Heart left ventricle (tissue), 16 donors: Measurements from ENCODE around the gene PTPN7. TPM values are rescaled to one million over a fixed set of nuclear protein-coding genes. Genes with fewer than 3 reads are reported as not detected.

Source experiments
- ATAC-seq, 4 donors: fragments of 200-7000 bp; cut with Tn5 transposase; one replicate each; pipeline ENCODE4 v1.9.1; 2020 to 2022; ENCODE audit warnings: moderate library complexity in 4 of 4, mild to moderate bottlenecking in 3 of 4, moderate number of reproducible peaks in 1 of 4
- DNase-seq, 5 donors: peaks; one replicate each; pipeline ENCODE4 v3.0.0-alpha.2; 2020
- H3K27ac ChIP-seq, 12 donors: fragments of 200-600 bp; sonication (generic) in 4 of 12; one replicate each; pipeline versions ENCODE4 v1.5.0 to v1.8.0; 2016 to 2022; ENCODE audit warnings: mild to moderate bottlenecking in 2 of 12
- H3K27me3 ChIP-seq, 9 donors: fragments of 200-600 bp; sonication (generic) in 2 of 9; one replicate each; pipeline versions ENCODE4 v1.5.1 to v1.8.0; 2016 to 2022; ENCODE audit warnings: mild to moderate bottlenecking in 3 of 9
- H3K36me3 ChIP-seq, 9 donors: fragments of 200-600 bp; sonication (generic) in 2 of 9; one replicate each; pipeline versions ENCODE4 v1.5.0 to v1.8.0; 2018 to 2022; ENCODE audit warnings: mild to moderate bottlenecking in 2 of 9
- H3K4me1 ChIP-seq, 12 donors: fragments of 200-600 bp; sonication (generic) in 4 of 12; one replicate each; pipeline versions ENCODE4 v1.5.0 to v1.8.0; 2016 to 2022; ENCODE audit warnings: mild to moderate bottlenecking in 3 of 12
- H3K4me3 ChIP-seq, 12 donors: fragments of 200-600 bp; sonication (generic) in 4 of 12; one replicate each; pipeline versions ENCODE4 v1.5.0 to v1.8.0; 2017 to 2022; ENCODE audit warnings: mild to moderate bottlenecking in 9 of 12, moderate library complexity in 4 of 12
- H3K9me3 ChIP-seq, 12 donors: fragments of 200-600 bp; sonication (generic) in 4 of 12; one replicate each; pipeline versions ENCODE4 v1.5.0 to v1.8.0; 2016 to 2022; ENCODE audit warnings: mild to moderate bottlenecking in 1 of 12
- CTCF ChIP-seq, 12 donors: fragments of 200-600 bp; sonication (generic) in 4 of 12; IDR thresholded peaks; one replicate each; pipeline versions ENCODE4 v1.5.0 to v1.8.0; 2018 to 2022; ENCODE audit warnings: antibody characterized with exemption in 12 of 12, mild to moderate bottlenecking in 5 of 12
- POLR2A ChIP-seq, 2 donors: fragments of 450-650 bp; IDR thresholded peaks; one replicate each; pipeline ENCODE4 v1.6.1; 2017; ENCODE audit warnings: antibody characterized with exemption in 2 of 2, mild to moderate bottlenecking in 2 of 2, moderate library complexity in 2 of 2
- WGBS, 4 donors: extraction: QIAGEN DNeasy Blood & Tissue Kit in 2 of 4; methylation state at CpG; one replicate each; pipeline versions ENCODE4 v1.1.5 to v1.1.7; 2013 to 2018; 5-methylcytosine and 5-hydroxymethylcytosine counted together
- intact Hi-C, 10 donors: fragments of 100-400 bp; cut with DNase I; formaldehyde crosslinking; loops; one replicate each; pipeline versions ENCODE4 v1.11.1 to v1.14.2; 2022
- polyA plus RNA-seq, 2 donors: library from polyadenylated mRNA; stranded (reverse); fragments of 200-250 nt; gene quantifications; one replicate each; pipeline ENCODE4 v1.2.3, GENCODE V29; 2013
- total RNA-seq, 9 donors: library from RNA; depleted of rRNA in 2 of 9; stranded (reverse); fragments of >200 nt in 2 of 9; fragmentation: NEBNext Ultra II Directional in 3 of 9; extraction: Animal tissue kit (Norgen Biotek cat#: 25700) in 3 of 9; gene quantifications; one replicate each; pipeline versions ENCODE4 v1.1.0 to v1.2.4, GENCODE V29; 2016 to 2023
- donor health status: ischemic (EF 13 %, LVEDD 7.1; RV severe dilation, severe dysfunction).
- donor health status: healthy with polysubstance abuse.
- donor health status: DM: no; HTN: yes; CAD: no.
- donor health status: DM: no; HTN: no; CAD: no.
- donor health status: ischemic (EF 25% LVEDD 6.9; RV normal size, moderate dysfunction).
- donor health status: ischemic (EF 25% LVEDD 5.7; RV mildly dilated, moderate dysfunction).
- donor health status: healthy.
- donor health status: DM: yes; HTN: yes; CAD: no.
- donor health status: ischemic (EF 35%, LVEDD 5.7; RV mildly dilated, moderate dysfunction).
- donor health status: nonischemic (EF 11% LVEDD 7.7; RV severe dilation, severe dysfunction).
- donor health status: DM: yes; HTN: yes; CAD: no.
- donor health status: PGD.
- donor health status: ischemic (EF 29% LVEDD 5.4; RV normal size, mild dysfunction).
- donor health status: nonischemic (EF 23%, LVEDD 6.1; RV moderate dilation, normal function).

PTPN7 gene
- total and polyA plus RNA-seq, 11 donors = 0.19 to 10.3 (median 0.55) TPM; not detected in 1

- TF ChIP-seq CTCF (IDR thresholded peaks at IDR 0.05) (no peak), POLR2A (IDR thresholded peaks at IDR 0.05) (no peak)
- Histone ChIP-seq H3K4me3 (no peak overlapping the region), H3K27me3 (no peaks in the 10 kb centered on the region), H3K9me3 (no peaks in the 10 kb centered on the region), H3K4me1 (peaks cover 4 to 30% (median 19%) of the 10 kb centered on the region in 12 donors), H3K36me3 (peaks cover 0 to 68% (median 51%) of the 10 kb centered on the region in 9 donors), H3K27ac (peak overlapping the region in 4 of 12 donors; percentile 19 to 83 (median 78))
- DNase-seq (no peak), ATAC-seq (no peak)
- 78 to 90% (median 84%) methylated on average over 8 of the region's 8 CpGs for WGBS, 4 donors
- intact Hi-C loops = loop anchor here in 3 of 10 donors (10.0 kb wide), 1 partner anchor 239 kb away; no protein-coding TSS in a partner anchor
Measured at GRCh38 chr1:202133496-202133895, 26.9 kb downstream of the PTPN7 start.

- peaks cover 0 to 64% (median 50%) of the 10 kb centered on the region in 9 donors for H3K36me3 ChIP-seq
- peak overlapping the region; percentile 15 to 83 (median 79) for H3K27ac ChIP-seq
- no peak for TF ChIP-seq CTCF (IDR thresholded peaks at IDR 0.05)
- no peak for TF ChIP-seq POLR2A (IDR thresholded peaks at IDR 0.05)
- peak overlapping the region in 5 of 12 donors; percentile 5 to 32 (median 29) for H3K4me3 ChIP-seq
- DNase-seq (peak in 2 of 5 donors; percentile 8 to 40), ATAC-seq (peak; percentile 1 to 30 (median 8))
- H3K9me3 ChIP-seq = no peaks in the 10 kb centered on the region
- WGBS, 4 donors = 69 to 91% (median 85%) methylated on average over 11 to 14 of the region's 14 CpGs
- intact Hi-C loops = loop anchor here in 3 of 10 donors (10.0 kb wide), 1 partner anchor 238 kb away; no protein-coding TSS in a partner anchor
- H3K4me1 ChIP-seq = peaks cover 4 to 30% (median 19%) of the 10 kb centered on the region in 12 donors
- H3K27me3 ChIP-seq = no peaks in the 10 kb centered on the region
Measured at GRCh38 chr1:202133001-202133400, 27.4 kb downstream of the PTPN7 start.

- no peaks in the 10 kb centered on the region for H3K27me3 ChIP-seq
- H3K36me3 ChIP-seq = peaks cover 0 to 56% (median 42%) of the 10 kb centered on the region in 9 donors
- TF ChIP-seq POLR2A (IDR thresholded peaks at IDR 0.05) (no peak), CTCF (IDR thresholded peaks at IDR 0.05) (no peak)
- 49 to 55% (median 53%) methylated on average over 12 of the region's 12 CpGs for WGBS, 4 donors
- H3K4me1 ChIP-seq = peaks cover 4 to 30% (median 19%) of the 10 kb centered on the region in 12 donors
- intact Hi-C loops = loop anchor here in 3 of 10 donors (10.0 kb wide), 1 partner anchor 237 kb away; no protein-coding TSS in a partner anchor
- H3K9me3 ChIP-seq = no peaks in the 10 kb centered on the region
- DNase-seq (peak in 4 of 5 donors; percentile 56 to 79 (median 67)), ATAC-seq (peak; percentile 54 to 75 (median 72))
- H3K4me3 ChIP-seq = peak overlapping the region in 5 of 12 donors; percentile 5 to 32 (median 29)
- H3K27ac ChIP-seq = peak overlapping the region; percentile 42 to 83 (median 79)
Measured at GRCh38 chr1:202131956-202132821, 28.2 kb downstream of the PTPN7 start.
